GM08714 (cell line): Measurements from ENCODE around the gene STEAP3.

Experiments used
- H3K4me3 ChIP-seq: fragments of 200-500 bp; sonication (Bioruptor generic); 2 replicates; pipeline ENCODE4 v1.5.1; 2014; ENCODE audit warnings: mild to moderate bottlenecking, low read length, inconsistent platforms
- ZNF274 ChIP-seq: IDR thresholded peaks from 2 replicates; pipeline ENCODE4 v1.6.1; 2012; ENCODE audit warnings: mild to moderate bottlenecking, low read depth, low read length

Gene STEAP3

DNA sequence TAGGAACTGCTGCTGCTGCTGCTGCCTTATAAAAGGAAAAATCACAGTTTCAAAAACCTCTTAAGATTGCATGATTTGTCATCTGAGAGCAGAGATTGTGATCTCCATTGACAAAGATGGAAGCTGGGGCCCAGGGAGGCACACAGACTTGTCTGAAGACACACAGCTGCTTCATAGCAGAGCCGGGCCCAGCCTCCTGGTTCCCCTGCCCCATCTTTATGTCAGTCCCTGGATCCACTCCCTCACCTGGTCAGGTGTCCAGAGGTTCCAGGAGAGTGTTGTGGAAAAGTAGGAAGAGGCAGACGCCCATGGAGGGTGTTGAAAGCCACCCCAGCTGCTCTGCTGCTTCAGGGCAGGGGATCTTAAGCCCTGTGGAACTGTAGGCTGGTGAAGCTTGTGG, 20.0 kb downstream of the STEAP3 start:
- no peak overlapping the region for H3K4me3 ChIP-seq
- no peak for TF ChIP-seq ZNF274

DNA sequence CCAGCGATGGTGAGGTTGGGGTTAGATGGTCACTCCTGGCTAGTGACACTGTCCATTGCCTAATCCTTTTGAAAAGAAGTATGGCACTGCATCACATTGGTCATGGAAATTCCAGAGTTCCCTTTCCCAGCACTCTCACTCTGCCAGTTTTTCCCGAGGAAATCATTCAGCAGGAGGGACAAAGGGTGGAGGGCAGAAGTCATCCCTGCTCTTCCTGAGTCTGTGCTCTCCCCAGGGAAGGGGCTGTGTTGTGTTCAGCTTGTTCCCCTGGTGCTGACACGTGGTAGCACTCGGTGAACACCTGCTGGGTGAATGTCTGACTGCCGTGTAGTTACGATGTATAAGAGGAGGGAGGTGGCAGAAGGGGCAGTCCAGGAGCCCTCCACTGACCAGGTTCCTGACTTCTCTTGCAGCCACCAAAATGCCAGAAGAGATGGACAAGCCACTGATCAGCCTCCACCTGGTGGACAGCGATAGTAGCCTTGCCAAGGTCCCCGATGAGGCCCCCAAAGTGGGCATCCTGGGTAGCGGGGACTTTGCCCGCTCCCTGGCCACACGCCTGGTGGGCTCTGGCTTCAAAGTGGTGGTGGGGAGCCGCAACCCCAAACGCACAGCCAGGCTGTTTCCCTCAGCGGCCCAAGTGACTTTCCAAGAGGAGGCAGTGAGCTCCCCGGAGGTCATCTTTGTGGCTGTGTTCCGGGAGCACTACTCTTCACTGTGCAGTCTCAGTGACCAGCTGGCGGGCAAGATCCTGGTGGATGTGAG, 21.6 kb downstream of the STEAP3 start:
- no peak overlapping the region for H3K4me3 ChIP-seq
- TF ChIP-seq ZNF274, result no peak

DNA sequence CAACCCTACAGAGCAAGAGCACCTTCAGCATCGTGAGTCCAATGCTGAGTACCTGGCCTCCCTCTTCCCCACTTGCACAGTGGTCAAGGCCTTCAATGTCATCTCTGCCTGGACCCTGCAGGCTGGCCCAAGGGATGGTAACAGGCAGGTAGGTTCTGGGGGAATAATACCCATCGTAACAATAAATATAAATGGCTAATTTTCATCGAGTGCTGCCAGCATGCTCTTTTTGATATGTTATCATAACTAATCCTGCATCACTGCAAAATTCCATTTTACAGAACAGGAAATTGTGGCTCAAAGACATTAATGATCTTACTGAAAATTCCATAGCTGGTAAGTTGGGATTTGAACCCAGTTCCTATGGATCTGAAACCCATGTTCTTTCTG, 22.2 kb downstream of the STEAP3 start:
- H3K4me3 ChIP-seq, result no peak overlapping the region

DNA sequence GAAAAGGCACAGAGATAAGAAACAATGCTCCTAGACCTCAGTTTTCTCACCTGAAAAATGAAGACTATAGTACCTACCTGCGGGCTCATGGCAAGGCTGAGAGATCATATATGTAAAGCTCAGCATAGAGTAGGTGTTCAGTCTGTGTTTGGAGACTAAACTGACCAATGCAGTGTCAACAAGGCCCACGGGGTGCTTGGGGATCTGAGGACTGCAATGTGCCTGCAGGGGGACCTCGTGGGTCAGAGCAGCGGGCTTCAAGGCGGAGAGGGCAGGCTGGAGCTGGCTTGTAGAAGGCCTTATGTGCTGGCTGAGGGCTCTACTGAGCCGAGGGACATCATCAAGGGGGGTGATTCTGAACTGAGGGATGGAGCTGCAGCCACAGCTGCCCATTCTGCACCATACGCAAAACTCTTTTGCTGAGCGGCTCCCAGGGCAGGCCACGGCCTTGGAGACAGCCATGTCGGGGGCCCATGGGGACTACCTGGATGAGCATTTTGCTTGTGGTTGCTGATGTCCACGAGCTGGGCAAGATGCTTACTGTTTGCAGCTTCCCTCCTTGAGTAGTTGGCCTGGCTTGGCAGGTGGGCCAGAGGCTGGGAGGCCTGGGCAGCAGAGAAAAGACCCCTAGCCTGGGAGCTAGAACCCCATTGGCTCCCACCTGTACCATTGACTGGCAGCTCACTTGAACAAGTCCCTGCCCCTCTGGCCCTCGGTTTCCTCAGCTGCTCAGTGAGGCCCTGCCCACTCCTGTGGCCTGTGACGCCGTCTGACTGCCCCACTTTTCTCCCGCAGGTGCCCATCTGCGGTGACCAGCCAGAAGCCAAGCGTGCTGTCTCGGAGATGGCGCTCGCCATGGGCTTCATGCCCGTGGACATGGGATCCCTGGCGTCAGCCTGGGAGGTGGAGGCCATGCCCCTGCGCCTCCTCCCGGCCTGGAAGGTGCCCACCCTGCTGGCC, 23.5 kb downstream of the STEAP3 start:
- H3K4me3 ChIP-seq, result no peak overlapping the region
- TF ChIP-seq ZNF274, result no peak

More for the DNA sequence above, 22.2 kb downstream of the STEAP3 start:
- no peak for TF ChIP-seq ZNF274

DNA sequence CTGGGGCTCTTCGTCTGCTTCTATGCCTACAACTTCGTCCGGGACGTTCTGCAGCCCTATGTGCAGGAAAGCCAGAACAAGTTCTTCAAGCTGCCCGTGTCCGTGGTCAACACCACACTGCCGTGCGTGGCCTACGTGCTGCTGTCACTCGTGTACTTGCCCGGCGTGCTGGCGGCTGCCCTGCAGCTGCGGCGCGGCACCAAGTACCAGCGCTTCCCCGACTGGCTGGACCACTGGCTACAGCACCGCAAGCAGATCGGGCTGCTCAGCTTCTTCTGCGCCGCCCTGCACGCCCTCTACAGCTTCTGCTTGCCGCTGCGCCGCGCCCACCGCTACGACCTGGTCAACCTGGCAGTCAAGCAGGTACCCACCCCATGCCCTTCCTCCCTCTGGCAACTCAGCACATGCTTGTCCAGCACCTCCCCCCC, 24.2 kb downstream of the STEAP3 start:
- no peak for TF ChIP-seq ZNF274
- H3K4me3 ChIP-seq, result no peak overlapping the region

DNA sequence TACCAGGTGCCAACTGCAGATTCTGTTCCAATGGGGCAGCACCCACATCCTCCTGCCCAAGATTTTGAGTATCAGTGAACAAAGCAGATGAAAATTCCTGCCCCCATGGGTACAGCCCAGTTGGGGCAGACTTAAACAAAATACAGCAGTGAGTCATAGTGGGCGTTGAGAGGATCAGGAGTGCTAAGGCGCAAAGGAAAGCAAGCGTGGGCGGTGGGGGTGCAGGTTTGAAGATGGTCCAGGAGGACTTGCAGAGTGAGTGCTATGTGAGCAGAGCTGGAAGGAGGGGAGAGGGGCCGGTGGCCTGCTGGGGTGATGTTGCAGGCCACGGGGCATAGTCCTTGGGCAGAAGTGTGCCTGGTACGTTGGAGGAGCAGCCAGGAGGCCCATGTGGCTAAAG, 24.7 kb downstream of the STEAP3 start:
- TF ChIP-seq ZNF274, result no peak

DNA sequence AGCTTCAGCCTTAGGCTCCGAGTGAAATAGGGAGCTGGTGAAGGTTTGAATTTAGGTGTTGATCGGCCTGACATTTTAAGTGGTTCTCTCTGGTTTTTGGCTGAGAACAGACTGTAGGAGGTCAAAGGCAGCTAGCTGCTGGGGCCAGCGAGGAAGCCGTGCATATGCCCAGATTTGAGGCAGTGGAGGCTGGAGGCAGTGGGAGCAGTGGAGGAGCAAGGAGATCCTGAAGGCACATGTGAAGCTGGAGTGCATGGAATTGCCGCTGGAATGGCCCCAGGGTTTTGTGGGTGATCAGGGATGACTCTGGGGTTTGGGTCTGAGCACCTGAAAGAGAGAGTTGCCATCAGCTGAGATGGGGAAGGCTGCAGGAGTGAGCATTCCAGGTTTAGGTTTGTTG, 25.1 kb downstream of the STEAP3 start:
- H3K4me3 ChIP-seq, result no peak overlapping the region
- no peak for TF ChIP-seq ZNF274

More for the DNA sequence above, 24.7 kb downstream of the STEAP3 start:
- H3K4me3 ChIP-seq, result no peak overlapping the region

DNA sequence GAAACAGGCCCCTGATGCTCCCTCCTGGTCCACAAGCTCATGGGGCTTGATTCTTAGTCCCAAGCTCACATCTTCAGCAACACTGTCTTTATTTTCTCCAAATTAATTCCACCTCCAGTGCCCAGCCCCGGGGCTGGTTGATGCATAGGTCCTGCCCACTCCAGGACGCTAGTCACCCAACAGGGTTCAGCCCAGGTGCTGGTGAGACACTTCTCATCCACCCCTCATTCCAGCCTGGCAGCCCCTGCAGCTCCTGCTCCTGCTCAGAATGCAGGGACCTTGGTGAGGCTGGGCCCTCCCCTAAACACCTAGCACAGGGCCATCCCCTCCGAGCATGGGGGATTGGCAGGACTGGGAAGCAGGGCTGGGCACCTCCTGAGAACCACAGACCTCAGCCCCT, 25.7 kb downstream of the STEAP3 start:
- TF ChIP-seq ZNF274, result no peak
- H3K4me3 ChIP-seq, result no peak overlapping the region

DNA sequence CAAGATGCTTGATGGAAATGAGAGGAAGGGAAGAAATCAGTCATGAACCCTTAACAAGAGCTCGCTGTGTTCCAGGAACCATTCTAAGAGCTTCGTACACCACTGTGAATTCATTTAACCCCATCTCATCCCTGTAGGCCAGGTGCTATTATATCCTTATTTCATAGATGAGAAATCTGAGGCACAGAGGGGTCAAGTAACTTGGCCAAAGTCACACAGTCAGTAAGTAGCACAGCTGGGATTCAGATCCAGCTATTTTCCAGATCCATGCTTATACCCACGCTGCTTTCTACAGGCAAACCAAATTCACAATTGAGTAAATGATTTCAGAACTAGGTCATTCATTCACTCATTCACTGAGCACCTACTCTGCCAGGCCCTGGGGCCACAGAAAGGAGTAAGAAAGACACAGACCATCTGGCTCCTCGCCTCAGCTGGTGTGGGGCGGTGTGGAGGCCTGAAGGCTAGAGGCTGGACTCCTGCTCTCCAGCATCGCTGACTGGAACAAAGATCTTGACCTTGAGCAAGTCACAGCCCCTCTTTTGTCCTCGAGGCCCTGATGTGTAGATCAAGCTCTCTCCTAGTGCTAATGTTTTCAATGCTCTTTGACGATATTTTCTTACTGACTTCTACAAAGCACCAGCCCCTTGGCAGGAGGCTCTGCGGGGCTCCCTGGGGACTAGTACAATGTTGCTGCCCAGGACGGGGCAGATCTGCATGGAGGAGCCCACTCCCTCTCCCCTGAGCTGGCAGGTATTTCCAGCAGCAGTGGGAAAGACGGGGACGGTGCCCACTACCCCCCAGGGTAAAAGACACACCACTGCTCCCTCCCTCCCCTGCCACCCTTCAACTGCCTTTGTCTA, 26.5 kb downstream of the STEAP3 start:
- H3K4me3 ChIP-seq, result no peak overlapping the region
- no peak for TF ChIP-seq ZNF274

DNA sequence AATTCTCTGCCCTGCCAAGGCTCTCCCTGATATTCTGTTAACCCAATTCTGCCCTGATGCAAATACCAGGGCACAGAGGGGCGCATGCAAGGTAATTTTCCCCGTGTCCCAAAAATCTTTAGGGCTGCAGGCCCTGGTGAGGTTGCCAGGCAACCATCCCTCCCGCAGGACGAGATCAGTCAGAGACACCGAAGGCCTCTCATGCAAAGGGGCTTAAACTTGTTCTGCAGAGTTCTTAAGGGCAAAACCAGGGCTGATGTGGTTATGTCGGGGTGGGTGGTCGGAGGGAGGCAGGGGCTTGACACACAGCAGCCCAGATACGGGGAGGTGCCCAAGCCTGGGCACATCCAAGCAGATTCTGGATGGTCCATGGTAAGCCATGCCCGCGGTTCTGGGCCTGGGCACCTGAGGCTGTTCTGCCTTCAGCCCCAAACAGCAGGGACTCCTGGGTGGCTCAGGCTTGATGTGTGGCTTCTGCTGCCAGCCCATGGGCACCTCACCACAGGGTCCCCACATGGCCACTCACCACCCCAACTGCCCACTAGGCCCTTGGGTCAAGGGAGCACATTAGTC, 27.2 kb downstream of the STEAP3 start:
- no peak for TF ChIP-seq ZNF274
- H3K4me3 ChIP-seq, result no peak overlapping the region

DNA sequence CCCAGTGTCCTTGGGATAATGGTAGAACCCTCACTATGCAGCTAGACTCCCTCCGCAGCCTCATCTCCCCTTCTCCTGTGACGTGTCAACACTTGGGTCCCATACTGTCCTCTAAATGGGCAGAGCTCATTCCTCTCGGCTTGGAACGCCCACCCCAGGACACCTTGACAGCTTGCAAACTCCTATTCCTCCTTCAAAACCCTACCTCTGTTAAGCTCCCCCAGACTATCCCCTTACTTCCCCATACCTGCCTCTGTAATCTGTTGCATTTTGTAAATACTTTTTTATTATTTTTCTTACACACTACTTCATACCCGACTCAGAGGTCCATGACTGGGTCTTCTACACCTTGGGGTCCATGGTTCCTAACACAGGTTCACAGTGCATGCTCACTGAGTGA, 28.0 kb downstream of the STEAP3 start:
- no peak overlapping the region for H3K4me3 ChIP-seq
- no peak for TF ChIP-seq ZNF274

DNA sequence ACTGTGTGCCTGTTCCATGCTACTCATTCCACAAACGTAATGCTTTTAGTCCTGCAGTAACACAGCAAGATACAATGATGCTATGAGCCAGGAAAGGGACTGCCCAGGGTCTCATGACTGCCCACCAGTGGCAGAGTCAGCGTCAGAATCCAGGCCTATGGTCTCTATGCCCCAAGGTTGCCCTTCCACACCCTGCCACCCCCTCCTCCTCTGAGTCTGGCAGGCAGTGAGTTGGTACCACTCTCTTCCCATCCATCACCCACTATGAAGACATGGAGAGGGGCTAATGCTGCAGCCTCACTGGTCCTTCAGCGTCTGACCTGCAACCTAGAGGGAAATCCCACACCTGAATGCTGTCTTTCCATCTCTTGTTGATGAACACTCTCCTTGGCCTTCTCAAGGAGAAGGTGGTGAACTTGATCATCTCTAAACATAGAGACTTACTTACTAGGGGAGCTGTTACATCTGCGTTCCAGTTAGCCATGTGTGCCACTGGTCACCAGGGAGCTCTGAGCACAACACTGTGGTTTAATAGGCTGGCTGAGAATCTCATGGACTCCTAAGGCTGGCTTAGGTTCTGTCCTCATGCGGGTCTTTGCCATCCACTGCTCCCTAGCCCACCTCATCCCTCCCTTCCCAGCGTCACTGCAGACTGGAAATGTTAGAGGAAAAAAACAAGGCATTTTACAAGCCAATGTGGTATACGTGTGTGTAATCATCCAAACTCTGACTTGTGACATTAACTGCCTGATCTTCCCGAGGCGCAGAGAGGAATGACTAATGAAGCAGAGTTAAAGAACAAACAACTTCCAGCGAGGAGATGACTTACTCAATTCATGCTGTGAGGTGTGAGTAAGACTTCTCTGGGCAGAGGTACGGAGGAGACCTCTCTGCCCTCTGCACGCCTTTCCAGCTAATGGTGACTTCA, 28.8 kb downstream of the STEAP3 start:
- no peak overlapping the region for H3K4me3 ChIP-seq
- TF ChIP-seq ZNF274, result no peak
